ENCODE measurements around the gene PTPRG. TPM values are rescaled to one million over a fixed set of nuclear protein-coding genes. Genes with fewer than 3 reads are reported as not detected.

Gene PTPRG
- total RNA-seq, 2 donors from 2014 or later = 23.9 to 31.6 TPM

- WGBS, 2 donors = 96 to 97% methylated on average over 3 of the region's 3 CpGs
Measured at GRCh38 chr3:62335196-62335595, 773.8 kb downstream of the PTPRG start.

DNA sequence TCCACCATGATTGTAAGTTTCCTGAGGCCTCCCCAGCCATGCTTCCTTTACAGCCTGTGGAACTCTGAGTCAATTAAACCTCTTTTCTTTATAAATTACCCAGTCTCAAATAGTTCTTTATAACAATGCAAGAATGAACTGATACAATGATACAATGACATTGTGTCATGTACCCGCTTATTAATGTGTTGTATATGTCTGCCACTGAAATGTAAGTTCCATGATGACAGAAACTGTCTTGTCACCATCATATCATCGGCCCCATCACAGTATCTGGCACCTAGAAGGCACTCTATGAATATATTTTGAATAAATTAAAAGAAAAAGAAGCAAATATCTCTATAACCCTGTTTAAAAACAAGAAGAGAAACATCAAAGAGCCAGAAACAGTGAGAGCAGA, 782.4 kb downstream of the PTPRG start:
- WGBS, 2 donors = 72 to 76% methylated on average over 2 of the region's 2 CpGs
- no peak for DNase-seq
- intact Hi-C loops (cut with DNase I) = no loop called here
- Histone ChIP-seq H3K27ac (no peak overlapping the region), H3K4me3 (no peak overlapping the region), H3K27me3 (no peaks in the 10 kb centered on the region), H3K36me3 (replicated peaks in 1 of 2; ENCODE audit: insufficient read depth in 1 of 2, low read depth in 2 of 2) (no peaks in the 10 kb centered on the region), H3K9me3 (no peaks in the 10 kb centered on the region), H3K4me1 (no peaks in the 10 kb centered on the region)
- TF ChIP-seq CTCF (IDR thresholded peaks at IDR 0.05) (no peak), POLR2A (IDR thresholded peaks at IDR 0.05) (no peak)
- ATAC-seq = no peak

More at GRCh38 chr3:62335196-62335595, 773.8 kb downstream of the PTPRG start:
- ATAC-seq (no peak), DNase-seq (no peak)
- H3K4me3 ChIP-seq = no peak overlapping the region
- H3K9me3 ChIP-seq = no peaks in the 10 kb centered on the region
- no peak for TF ChIP-seq CTCF (IDR thresholded peaks at IDR 0.05)
- no peak for TF ChIP-seq POLR2A (IDR thresholded peaks at IDR 0.05)
- H3K27me3 ChIP-seq = no peaks in the 10 kb centered on the region
- H3K4me1 ChIP-seq = no peaks in the 10 kb centered on the region
- H3K36me3 ChIP-seq (replicated peaks in 1 of 2; ENCODE audit: insufficient read depth in 1 of 2, low read depth in 2 of 2) = no peaks in the 10 kb centered on the region
- no peak overlapping the region for H3K27ac ChIP-seq
- intact Hi-C loops (cut with DNase I) = no loop called here

Small RNAs within 50 kb of the gene (small RNA-seq; reads per million reads assigned to genes)
- gene RF00019 = not detected
- not detected for gene RNU2-10P

All from body of pancreas (tissue), 4 donors.